GM12878 (cell line): Measurements from ENCODE around the gene MAP3K10. TPM values are rescaled to one million over a fixed set of nuclear protein-coding genes. Genes with fewer than 3 reads are reported as not detected.

ENCODE experiments used
- ATAC-seq: fragments of 200-7000 bp; cut with Tn5 transposase; 3 replicates; pipeline ENCODE4 v1.9.1; 2020; ENCODE audit warnings: mild to moderate bottlenecking, moderate library complexity
- BruUV-seq: library from RNA; stranded (reverse); fragments of 400-500 nt; replicated peaks from 2 replicates; lab custom pipeline; 2021; lab: Mats Ljungman, UMichigan
- CTCF ChIA-PET: fragments of 300-600 bp; sonication (Branson Sonifier 250); formaldehyde crosslinking; extraction: SDS; loops from one replicate; lab custom pipeline; 2021; ENCODE audit warnings: inconsistent platforms; lab: Yijun Ruan, JAX
- POLR2A ChIA-PET: fragments of 350-600 bp; formaldehyde crosslinking; extraction: SDS; loops from one replicate; lab custom pipeline; 2021; ENCODE audit warnings: inconsistent platforms; lab: Charles Lee
- RAD21 ChIA-PET: fragments of 300-600 bp; sonication (Branson Sonifier 250); formaldehyde crosslinking; loops from one replicate; lab custom pipeline; 2023; ENCODE audit warnings: antibody characterized with exemption; ENCODE audit not compliant: unreplicated experiment; lab: Charles Lee
- SMC1A ChIA-PET: fragments of 300-600 bp; sonication (Branson Sonifier 250); formaldehyde crosslinking; loops from one replicate; lab custom pipeline; 2023; ENCODE audit not compliant: unreplicated experiment, uncharacterized antibody; lab: Charles Lee
- DNase-seq: peaks from one replicate; pipeline ENCODE4 v3.0.0-alpha.2; 2011; ENCODE audit warnings: low read depth, low spot score
- FAIRE-seq: peaks from 3 replicates; lab custom pipeline; 2011; peaks lifted over from hg19 to GRCh38; lab: Jason Lieb, UNC
- H2AFZ ChIP-seq: 2 replicates; pipeline ENCODE4 v1.6.0; 2011; ENCODE audit warnings: low read depth, low read length, control low read depth; ENCODE audit not compliant: control insufficient read depth
- H3K27ac ChIP-seq: 2 replicates; pipeline ENCODE4 v1.5.1; 2011; ENCODE audit warnings: control low read depth; ENCODE audit not compliant: control insufficient read depth, insufficient read depth
- H3K27me3 ChIP-seq, 2 experiments: replicated peaks in 1 of 2; 2 replicates each; pipeline versions ENCODE4 v1.6.0 to v1.6.1; 2011; ENCODE audit warnings: low read length in 1 of 2; ENCODE audit not compliant: control insufficient read depth in 2 of 2, insufficient read depth in 2 of 2
- H3K36me3 ChIP-seq, 2 experiments: 2 replicates each; pipeline ENCODE4 v1.5.1; 2011; ENCODE audit warnings: low read length in 1 of 2; ENCODE audit not compliant: control insufficient read depth in 2 of 2, insufficient read depth in 2 of 2
- H3K4me1 ChIP-seq: 2 replicates; pipeline ENCODE4 v1.6.1; 2011; ENCODE audit warnings: mild to moderate bottlenecking, low read length, moderate library complexity, mixed read lengths; ENCODE audit not compliant: control insufficient read depth, insufficient read depth
- H3K4me2 ChIP-seq: 2 replicates; pipeline ENCODE4 v1.6.0; 2011; ENCODE audit warnings: control low read depth; ENCODE audit not compliant: control insufficient read depth, insufficient read depth
- H3K4me3 ChIP-seq: fragments of 200-600 bp; sonication (generic); 2 replicates; pipeline ENCODE4 v1.5.1; 2016
- H3K79me2 ChIP-seq: 2 replicates; pipeline ENCODE4 v1.6.0; 2011; ENCODE audit warnings: low read length; ENCODE audit not compliant: control insufficient read depth, insufficient read depth
- H3K9ac ChIP-seq: 2 replicates; pipeline ENCODE4 v1.8.0; 2011; ENCODE audit warnings: low read length, control low read depth, mixed read lengths; ENCODE audit not compliant: control insufficient read depth, insufficient read depth
- H3K9me3 ChIP-seq: replicated peaks from 3 replicates; pipeline ENCODE4 v1.5.1; 2011; ENCODE audit warnings: mild to moderate bottlenecking, low read length; ENCODE audit not compliant: control insufficient read depth, insufficient read depth
- H4K20me1 ChIP-seq: 2 replicates; pipeline ENCODE4 v1.6.0; 2011; ENCODE audit not compliant: control insufficient read depth, insufficient read depth
- ASH2L ChIP-seq: fragments of 300-600, 200-600 bp; sonication (generic); IDR thresholded peaks from 2 replicates; pipeline ENCODE4 v1.6.1; 2017; ENCODE audit warnings: low read depth, mild to moderate bottlenecking, borderline replicate concordance
- DPF2 ChIP-seq: fragments of 450-650 bp; IDR thresholded peaks from 2 replicates; pipeline ENCODE4 v1.6.1; 2017; ENCODE audit warnings: mild to moderate bottlenecking
- FOS ChIP-seq: IDR thresholded peaks from 3 replicates; pipeline ENCODE4 v1.6.1; 2011; ENCODE audit warnings: borderline replicate concordance; ENCODE audit not compliant: insufficient read length; ENCODE audit errors: extremely low read depth
- HCFC1 ChIP-seq: fragments of 150-350 bp; IDR thresholded peaks from 2 replicates; pipeline ENCODE4 v1.6.1; 2014; ENCODE audit warnings: low read length
- MLLT1 ChIP-seq: fragments of 450-650 bp; IDR thresholded peaks from 2 replicates; pipeline ENCODE4 v1.6.1; 2016; ENCODE audit warnings: mild to moderate bottlenecking
- MYB ChIP-seq: fragments of 150-350 bp; IDR thresholded peaks from 2 replicates; pipeline ENCODE4 v1.6.1; 2014; ENCODE audit warnings: mild to moderate bottlenecking, low read depth, low read length, borderline replicate concordance
- NRF1 ChIP-seq: conservative IDR thresholded peaks from 2 replicates; pipeline ENCODE4 v1.6.1; 2011; ENCODE audit warnings: mild to moderate bottlenecking, low read depth, low read length, improper control_type of control experiment
- RFX5 ChIP-seq: IDR thresholded peaks from 2 replicates; pipeline ENCODE4 v1.6.1; 2011; ENCODE audit warnings: low read depth, low read length, improper control_type of control experiment
- ZNF24 ChIP-seq: fragments of 450-650 bp; IDR thresholded peaks from 2 replicates; pipeline ENCODE4 v1.6.1; 2017; ENCODE audit warnings: antibody characterized with exemption, mild to moderate bottlenecking
- ZNF384 ChIP-seq: IDR thresholded peaks from 2 replicates; pipeline ENCODE4 v1.6.1; 2012; ENCODE audit warnings: low read depth, mild to moderate bottlenecking, low read length, improper control_type of control experiment, borderline replicate concordance
- WGBS: methylation state at CpG from one replicate; pipeline ENCODE4 v1.1.6; 2016; ENCODE audit warnings: low lambda C conversion rate; ENCODE audit not compliant: insufficient replicate concordance, insufficient coverage; ENCODE audit errors: missing lambda C conversion rate; 5-methylcytosine and 5-hydroxymethylcytosine counted together
- in situ Hi-C: fragments of 300-500 bp; cut with MboI; formaldehyde crosslinking; loops from 9 replicates; pipeline ENCODE4 v1.14.3; 2018; ENCODE audit warnings: mixed read lengths
- intact Hi-C: fragments of 100-400 bp; cut with micrococcal nuclease; formaldehyde crosslinking; loops from one replicate; pipeline ENCODE4 v1.14.2; 2022; ENCODE audit not compliant: unreplicated experiment
- polyA plus RNA-seq, 11 experiments: library from polyadenylated mRNA; depleted of rRNA in 4 of 11; unstranded in 6 of 11; stranded (reverse) in 5 of 11; fragments of >200 nt; fragmentation: Nextera tagmentation in 4 of 11; fragmentation: Illumina TruSeq in 1 of 11; extraction: Ambion mirVana in 4 of 11; extraction: Trizol in 1 of 11; gene quantifications; 1 replicate in 1 of 11; 2 replicates in 10 of 11; pipeline versions ENCODE4 v1.2.1 to v1.2.3, GENCODE V29; 2011 to 2016; ENCODE audit warnings: inconsistent platforms in 2 of 11, missing spikeins in 2 of 11, low read depth in 1 of 11
- total RNA-seq, 4 experiments: library from RNA; depleted of rRNA in 3 of 4; stranded (reverse); fragments of >200 nt in 3 of 4; fragmentation: Illumina TruSeq in 1 of 4; extraction: Trizol in 1 of 4; gene quantifications; 2 replicates each; pipeline versions ENCODE4 v1.2.1 to v1.2.3, GENCODE V29; 2013 to 2021
- TF ChIP-seq, protein P1 (sequence below): fragments of 450-650 bp; IDR thresholded peaks from 2 replicates; pipeline ENCODE4 v1.6.1; 2016; ENCODE audit warnings: mild to moderate bottlenecking

The MAP3K10 gene
- total and polyA plus RNA-seq, 10 of the 15 experiments (the other 5 are each of a cell fraction or from before 2014, with no cell fraction given), result 0.11 to 16.6 (median 2.6) TPM

DNA sequence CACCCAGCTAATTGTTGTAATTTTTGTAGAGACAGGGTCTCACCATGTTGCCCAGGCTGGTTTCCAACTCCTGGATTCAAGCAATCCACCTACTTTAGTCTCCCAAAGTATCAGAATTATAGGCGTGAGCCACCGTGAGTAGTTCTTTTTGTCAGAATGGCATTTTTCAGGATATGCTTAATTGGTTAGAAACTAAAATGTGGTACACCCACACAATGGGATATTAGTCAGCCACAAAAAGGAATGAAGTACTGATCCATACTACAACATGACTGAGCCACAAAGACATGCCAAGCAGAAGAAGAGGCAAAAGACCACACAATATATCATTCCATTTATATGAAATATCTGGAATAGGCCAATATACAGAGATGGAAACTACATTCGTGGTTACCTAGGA is 41.7 kb upstream of the MAP3K10 start:
- no peak overlapping the region for H3K4me2 ChIP-seq
- H3K9ac ChIP-seq, result no peak overlapping the region
- in situ Hi-C loops (no loop called here), intact Hi-C loops (no loop called here)
- ATAC-seq (no peak), DNase-seq (no peak), FAIRE-seq (no peak)
- H3K27me3 ChIP-seq, result no peaks in the 10 kb centered on the region
- ChIA-PET RAD21 (no interaction called here), SMC1A (no interaction called here), CTCF (no interaction called here), POLR2A (no interaction called here)
- TF ChIP-seq FOS, result no peak
- TF ChIP-seq ZNF384, result no peak
- TF ChIP-seq ASH2L, result no peak
- no peak for TF ChIP-seq MLLT1
- TF ChIP-seq, protein P1, sequence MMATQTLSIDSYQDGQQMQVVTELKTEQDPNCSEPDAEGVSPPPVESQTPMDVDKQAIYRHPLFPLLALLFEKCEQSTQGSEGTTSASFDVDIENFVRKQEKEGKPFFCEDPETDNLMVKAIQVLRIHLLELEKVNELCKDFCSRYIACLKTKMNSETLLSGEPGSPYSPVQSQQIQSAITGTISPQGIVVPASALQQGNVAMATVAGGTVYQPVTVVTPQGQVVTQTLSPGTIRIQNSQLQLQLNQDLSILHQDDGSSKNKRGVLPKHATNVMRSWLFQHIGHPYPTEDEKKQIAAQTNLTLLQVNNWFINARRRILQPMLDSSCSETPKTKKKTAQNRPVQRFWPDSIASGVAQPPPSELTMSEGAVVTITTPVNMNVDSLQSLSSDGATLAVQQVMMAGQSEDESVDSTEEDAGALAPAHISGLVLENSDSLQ, result no peak
- no peak for TF ChIP-seq HCFC1
- TF ChIP-seq MYB, result no peak
- no peak for TF ChIP-seq NRF1
- no peak for TF ChIP-seq RFX5
- TF ChIP-seq DPF2, result no peak
- TF ChIP-seq ZNF24, result no peak
- no peaks in the 10 kb centered on the region for H3K9me3 ChIP-seq
- no peak overlapping the region for H3K4me3 ChIP-seq
- WGBS, result 73% methylated on average over 3 of the region's 3 CpGs
- H3K4me1 ChIP-seq, result peaks cover 33% of the 10 kb centered on the region
- no peak overlapping the region for H3K27ac ChIP-seq
- H3K79me2 ChIP-seq, result no peaks in the 10 kb centered on the region
- no TSS peak for BruUV-seq
- no peaks in the 10 kb centered on the region for H4K20me1 ChIP-seq
- no peak overlapping the region for H2AFZ ChIP-seq
- no peaks in the 10 kb centered on the region for H3K36me3 ChIP-seq
